GM19239 (cell line): ENCODE results near the gene REC114.
"Not testable (repeated sequence)": the region's sequence is repeated elsewhere in the genome, so short reads cannot be mapped to it uniquely, and the experiment has no call there.

Experiments
- DNase-seq: peaks from one replicate; pipeline ENCODE4 v3.0.0; 2011; ENCODE audit warnings: low spot score; ENCODE audit not compliant: insufficient read length
- FAIRE-seq: peaks from 2 replicates; lab custom pipeline; 2011; peaks lifted over from hg19 to GRCh38; lab: Jason Lieb, UNC

Gene REC114, protein sequence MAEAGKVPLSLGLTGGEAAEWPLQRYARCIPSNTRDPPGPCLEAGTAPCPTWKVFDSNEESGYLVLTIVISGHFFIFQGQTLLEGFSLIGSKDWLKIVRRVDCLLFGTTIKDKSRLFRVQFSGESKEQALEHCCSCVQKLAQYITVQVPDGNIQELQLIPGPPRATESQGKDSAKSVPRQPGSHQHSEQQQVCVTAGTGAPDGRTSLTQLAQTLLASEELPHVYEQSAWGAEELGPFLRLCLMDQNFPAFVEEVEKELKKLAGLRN

GRCh38 chr15:73442968-73443367 lies at the start of gene REC114:
Gene REC114 (plus strand): TSS chr15:73443164. CDS start chr15:73443186, 22 bp downstream.
- FAIRE-seq (no peak), DNase-seq (no peak)

DNA sequence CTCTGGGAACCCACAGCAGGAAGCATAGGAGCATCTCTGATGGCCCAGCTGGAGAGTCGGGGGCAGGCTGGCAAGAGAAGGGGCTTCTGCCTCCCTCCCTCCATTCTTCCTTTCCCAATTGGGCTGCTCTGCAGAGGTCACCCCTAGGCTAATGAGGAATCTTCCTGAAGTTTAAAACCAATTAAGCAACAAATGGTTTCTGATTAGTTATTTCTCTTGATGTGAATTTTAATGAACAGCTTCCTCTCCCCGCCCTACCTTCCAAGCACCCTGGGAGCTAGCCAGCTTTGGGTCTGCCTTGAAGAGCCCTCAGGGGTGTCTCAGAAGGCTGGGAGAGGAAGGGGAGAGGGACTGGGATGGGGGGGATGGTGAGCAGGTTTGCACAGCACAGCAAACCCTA lies 49.6 kb upstream of the REC114 start:
- no peak for FAIRE-seq
- no peak for DNase-seq

GRCh38 chr15:73394782-73395181 lies 48.2 kb upstream of the REC114 start:
- DNase-seq (no peak), FAIRE-seq (no peak)

DNA sequence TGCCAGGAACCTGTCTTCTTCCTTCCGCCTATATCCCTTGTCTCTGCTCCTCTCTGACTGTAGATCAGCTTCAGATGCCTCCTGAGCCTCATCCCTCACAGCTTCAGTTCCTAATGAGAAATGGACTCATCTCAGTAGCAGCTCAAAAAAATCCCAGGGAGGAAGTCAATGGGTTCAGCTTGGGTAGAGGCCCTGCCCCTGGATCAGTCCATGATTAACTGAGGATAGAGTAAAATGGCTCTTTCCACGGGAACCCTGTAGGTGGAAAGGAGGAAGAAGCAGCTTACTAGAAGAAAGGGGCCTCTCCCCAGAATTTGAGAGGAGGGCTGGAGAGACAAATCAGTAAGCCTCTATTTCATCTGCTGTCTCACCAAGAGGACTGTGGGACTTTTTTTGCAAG lies 47.3 kb upstream of the REC114 start:
- no peak for DNase-seq

GRCh38 chr15:73397461-73397860 lies 45.5 kb upstream of the REC114 start:
- no peak for FAIRE-seq
- no peak for DNase-seq

More for the DNA sequence above, 47.3 kb upstream of the REC114 start:
- FAIRE-seq = no peak

DNA sequence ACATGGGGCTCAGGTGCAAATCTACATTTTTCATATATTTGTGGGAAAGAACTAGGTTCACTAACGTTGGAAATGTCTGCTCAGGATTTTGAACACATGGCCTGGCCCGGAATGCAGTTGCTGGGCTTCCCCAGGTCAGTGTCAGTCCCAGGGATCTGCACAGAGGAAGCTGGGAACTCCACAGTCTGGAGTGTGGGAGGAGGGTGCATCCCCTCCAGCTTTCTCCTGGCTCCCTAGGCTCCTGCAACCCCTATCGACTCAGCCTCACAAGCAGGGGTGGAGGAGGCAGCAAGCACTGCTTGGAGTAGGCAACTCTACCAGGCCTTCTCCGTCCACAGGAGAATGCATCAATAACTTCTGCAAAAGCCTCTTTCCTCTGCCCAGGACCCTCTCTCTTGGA lies 44.1 kb upstream of the REC114 start:
- FAIRE-seq = no peak

GRCh38 chr15:73400222-73400621 lies 42.7 kb upstream of the REC114 start:
- DNase-seq = not testable (repeated sequence)

More for the DNA sequence above, 44.1 kb upstream of the REC114 start:
- DNase-seq = no peak

GRCh38 chr15:73403171-73403570 lies 39.8 kb upstream of the REC114 start:
- no peak for DNase-seq
- FAIRE-seq = no peak

More at GRCh38 chr15:73400222-73400621, 42.7 kb upstream of the REC114 start:
- not testable (repeated sequence) for FAIRE-seq

- FAIRE-seq (no peak), DNase-seq (no peak)
These were observed 28.1 kb upstream of the REC114 start for GRCh38 chr15:73414876-73415275.

- FAIRE-seq (no peak), DNase-seq (no peak)
These were observed 18.5 kb upstream of the REC114 start for GRCh38 chr15:73424506-73424905.

- DNase-seq (no peak), FAIRE-seq (no peak)
These were observed 17.5 kb upstream of the REC114 start for GRCh38 chr15:73425510-73425909.

DNA sequence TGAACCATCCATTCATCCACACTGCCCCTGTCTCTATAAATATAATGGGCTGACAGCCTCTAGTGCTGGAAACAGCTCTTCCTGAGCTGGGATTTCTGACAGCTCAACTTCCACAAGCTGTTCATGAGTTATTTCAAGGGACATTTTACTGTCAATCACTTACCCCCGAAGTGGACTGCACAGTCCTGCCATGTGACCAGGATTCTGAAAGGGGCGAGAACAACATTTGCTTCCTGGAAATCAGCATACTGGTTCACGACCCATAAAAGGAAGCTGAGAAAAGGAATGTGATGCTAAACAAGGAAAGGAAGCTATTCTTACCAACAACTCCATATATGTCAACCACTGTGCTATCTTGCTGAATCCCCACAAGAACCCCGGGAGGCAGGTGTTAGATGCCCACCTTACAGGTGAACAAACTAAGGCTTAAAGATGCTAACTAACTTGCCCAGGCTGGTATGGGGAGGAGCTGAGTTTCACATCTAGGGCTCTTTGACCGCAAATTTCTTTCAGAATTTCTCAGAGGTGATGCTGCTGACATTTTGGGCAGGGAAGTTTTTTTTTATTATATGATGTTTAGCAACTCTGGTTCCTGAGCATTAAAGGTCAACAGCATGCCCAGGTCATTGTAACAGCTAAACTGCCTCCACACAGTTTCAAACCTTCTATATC lies 16.5 kb upstream of the REC114 start:
- DNase-seq (no peak), FAIRE-seq (no peak)

DNA sequence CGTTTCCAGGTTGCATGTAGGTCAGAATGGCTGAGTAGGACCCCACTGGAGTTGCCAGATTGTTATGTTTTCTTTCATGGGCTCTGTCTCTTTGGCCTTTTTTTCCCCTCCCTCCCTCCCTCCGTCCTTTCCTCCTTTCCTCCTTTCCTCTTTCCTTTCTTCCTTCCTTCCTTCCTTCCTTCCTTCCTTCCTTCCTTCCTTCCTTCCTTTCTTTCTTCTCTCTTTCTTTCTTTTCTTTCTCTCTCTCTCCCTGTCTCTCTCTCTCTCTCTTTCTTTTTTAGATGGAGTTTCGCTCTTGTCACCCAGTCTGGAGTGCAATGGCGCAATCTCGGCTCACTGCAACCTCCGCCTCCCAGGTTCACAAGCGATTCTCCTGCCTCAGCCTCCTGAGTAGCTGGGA lies 11.6 kb upstream of the REC114 start:
- FAIRE-seq = not testable (repeated sequence)

DNA sequence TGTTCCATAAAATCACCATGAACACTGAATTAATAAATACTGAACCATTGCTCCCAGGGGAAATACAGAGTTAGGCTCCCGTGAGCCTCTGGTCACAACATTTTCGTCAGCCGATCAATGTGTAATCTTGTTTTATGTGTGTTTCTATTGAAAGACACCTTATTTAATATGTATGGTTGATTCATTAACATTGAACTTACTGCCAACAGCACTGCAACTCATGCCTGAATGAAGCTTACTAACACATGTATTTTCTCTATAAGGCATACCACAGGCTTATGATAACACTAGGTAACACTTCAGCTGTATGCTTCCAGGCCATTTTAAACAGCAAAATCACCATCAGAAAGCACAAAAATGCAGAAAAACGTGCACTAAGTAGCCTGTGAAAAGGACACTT lies 9.1 kb upstream of the REC114 start:
- DNase-seq = no peak
- FAIRE-seq = no peak

More for the DNA sequence above, 11.6 kb upstream of the REC114 start:
- not testable (repeated sequence) for DNase-seq

DNA sequence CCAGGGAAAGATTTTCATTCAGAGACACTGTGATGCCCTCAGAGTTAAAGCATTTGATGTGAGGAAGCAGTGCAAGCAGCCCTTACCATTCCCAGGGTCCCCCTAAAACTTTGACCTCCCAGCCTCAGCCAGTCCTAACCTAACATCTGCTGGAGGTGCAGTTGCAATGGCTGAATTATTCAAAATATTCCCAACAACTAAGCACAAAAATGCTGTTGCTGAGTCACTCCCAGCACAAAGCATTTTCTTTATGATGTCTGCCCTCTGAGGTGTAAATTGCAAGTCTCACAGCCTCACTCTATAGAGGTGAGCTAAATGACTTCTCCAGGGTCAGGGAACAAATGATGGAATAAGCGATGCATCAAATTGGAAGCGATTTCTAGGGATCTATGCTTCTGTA lies 6.4 kb upstream of the REC114 start:
- FAIRE-seq = no peak
- no peak for DNase-seq

DNA sequence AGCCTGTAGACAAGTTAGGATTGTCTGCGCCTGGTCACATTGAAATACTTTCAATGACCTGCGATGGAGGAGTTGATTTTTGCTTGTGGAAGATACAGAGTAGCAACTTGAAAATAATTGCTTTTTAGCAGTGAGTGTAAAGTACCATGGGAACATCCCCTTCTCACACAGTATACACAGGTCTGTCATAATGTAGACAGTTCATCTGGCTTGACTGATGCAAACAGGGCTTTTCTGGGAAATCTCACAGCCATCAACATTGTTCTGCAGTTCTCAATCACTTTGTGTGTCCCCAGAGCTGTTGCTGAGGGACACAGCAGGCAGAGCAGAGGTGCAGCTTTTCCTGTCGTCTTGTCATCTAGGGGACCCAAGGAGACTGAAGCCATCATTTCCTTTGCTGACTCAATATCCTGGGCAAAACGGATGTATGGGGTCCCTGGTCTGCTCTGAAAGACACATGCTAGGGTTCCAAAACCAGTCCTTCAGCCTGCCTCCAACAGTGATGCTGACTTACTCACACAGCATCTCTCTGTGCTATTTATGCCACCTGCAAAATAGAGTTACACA lies 5.3 kb upstream of the REC114 start:
- DNase-seq (no peak), FAIRE-seq (no peak)

- DNase-seq = no peak
- no peak for FAIRE-seq
These were observed 4.3 kb upstream of the REC114 start for GRCh38 chr15:73438651-73439050.

- DNase-seq (no peak), FAIRE-seq (no peak)
These were observed 2.4 kb upstream of the REC114 start for GRCh38 chr15:73440571-73440970.

- no peak for FAIRE-seq
- no peak for DNase-seq
These were observed 543 bp upstream of the REC114 start for GRCh38 chr15:73442421-73442820.

GRCh38 chr15:73447471-73447870 lies 4.5 kb downstream of the REC114 start:
- not testable (repeated sequence) for DNase-seq, FAIRE-seq

- not testable (repeated sequence) for FAIRE-seq, DNase-seq
These were observed 5.3 kb downstream of the REC114 start for GRCh38 chr15:73448158-73448758.
